IgD-negative memory B cell (primary cell): ENCODE results near the gene MTMR8. TPM values are rescaled to one million over a fixed set of nuclear protein-coding genes. Genes with fewer than 3 reads are reported as not detected.
A peak's percentile ranks its signal among the peaks of the same experiment; 100 is the strongest.

ENCODE experiments used
- H3K27ac Mint-ChIP-seq, 3 donors: one replicate each; pipeline ENCODE4 v1.8.0; 2020 to 2022; ENCODE audit warnings: mild to moderate bottlenecking in 3 of 3, mixed read lengths in 3 of 3, moderate library complexity in 1 of 3
- H3K27me3 Mint-ChIP-seq: one replicate; pipeline ENCODE4 v1.8.0; 2021; ENCODE audit warnings: mixed read lengths
- H3K36me3 Mint-ChIP-seq: one replicate; pipeline ENCODE4 v1.8.0; 2020; ENCODE audit warnings: mild to moderate bottlenecking, mixed read lengths
- H3K4me1 Mint-ChIP-seq, 3 donors: one replicate each; pipeline ENCODE4 v1.8.0; 2020 to 2022; ENCODE audit warnings: mixed read lengths in 3 of 3, mild to moderate bottlenecking in 1 of 3
- H3K4me3 Mint-ChIP-seq, 4 donors: one replicate each; pipeline ENCODE4 v1.8.0; 2020 to 2022; ENCODE audit warnings: mild to moderate bottlenecking in 4 of 4, mixed read lengths in 4 of 4, moderate library complexity in 3 of 4
- H3K9me3 Mint-ChIP-seq, 3 donors: one replicate each; pipeline ENCODE4 v1.8.0; 2020 to 2021; ENCODE audit warnings: mixed read lengths in 3 of 3, mild to moderate bottlenecking in 1 of 3
- polyA plus RNA-seq: library from polyadenylated mRNA; unstranded; fragments of 300-500 nt; fragmentation: Illumina TruSeq; gene quantifications from one replicate; pipeline ENCODE4 v1.2.3, GENCODE V29; 2021

MTMR8 gene
- polyA plus RNA-seq, 1 donor from 2014 or later, result 1.7 TPM

- no peaks in the 10 kb centered on the region for H3K9me3 Mint-ChIP-seq
- H3K36me3 Mint-ChIP-seq, result peaks cover 12% of the 10 kb centered on the region
- no peaks in the 10 kb centered on the region for H3K27me3 Mint-ChIP-seq
- peaks cover 0 to 1% (median under 1%) of the 10 kb centered on the region in 3 donors for H3K4me1 Mint-ChIP-seq
- H3K27ac Mint-ChIP-seq, result no peak overlapping the region
- no peak overlapping the region for H3K4me3 Mint-ChIP-seq
Observed at GRCh38 chrX:64352081-64352480, 43.2 kb downstream of the MTMR8 start.

GRCh38 chrX:64350521-64350920 is 44.7 kb downstream of the MTMR8 start:
- Mint-ChIP-seq H3K4me1 (peaks cover 0 to 1% (median 0%) of the 10 kb centered on the region in 3 donors), H3K9me3 (no peaks in the 10 kb centered on the region), H3K27ac (no peak overlapping the region), H3K36me3 (peaks cover 12% of the 10 kb centered on the region), H3K4me3 (no peak overlapping the region), H3K27me3 (no peaks in the 10 kb centered on the region)

- H3K4me1 Mint-ChIP-seq, result peaks cover 0 to 1% (median 0%) of the 10 kb centered on the region in 3 donors
- no peaks in the 10 kb centered on the region for H3K27me3 Mint-ChIP-seq
- no peak overlapping the region for H3K4me3 Mint-ChIP-seq
- peaks cover 9% of the 10 kb centered on the region for H3K36me3 Mint-ChIP-seq
- no peaks in the 10 kb centered on the region for H3K9me3 Mint-ChIP-seq
- H3K27ac Mint-ChIP-seq, result no peak overlapping the region
Observed at GRCh38 chrX:64350047-64350446, 45.2 kb downstream of the MTMR8 start.

GRCh38 chrX:64342811-64343210 is 52.4 kb downstream of the MTMR8 start:
- Mint-ChIP-seq H3K36me3 (peaks cover 10% of the 10 kb centered on the region), H3K27me3 (no peaks in the 10 kb centered on the region), H3K4me1 (peaks cover 0 to 2% (median 0%) of the 10 kb centered on the region in 3 donors), H3K4me3 (no peak overlapping the region), H3K27ac (no peak overlapping the region), H3K9me3 (no peaks in the 10 kb centered on the region)

- no peaks in the 10 kb centered on the region for H3K27me3 Mint-ChIP-seq
- H3K27ac Mint-ChIP-seq, result no peak overlapping the region
- H3K9me3 Mint-ChIP-seq, result no peaks in the 10 kb centered on the region
- no peak overlapping the region for H3K4me3 Mint-ChIP-seq
- peaks cover 5% of the 10 kb centered on the region for H3K36me3 Mint-ChIP-seq
- peaks cover 0 to 2% (median 0%) of the 10 kb centered on the region in 3 donors for H3K4me1 Mint-ChIP-seq
Observed at GRCh38 chrX:64338296-64338695, 57.0 kb downstream of the MTMR8 start.

GRCh38 chrX:64334467-64334866 is 60.8 kb downstream of the MTMR8 start:
- H3K27me3 Mint-ChIP-seq, result no peaks in the 10 kb centered on the region
- H3K27ac Mint-ChIP-seq, result no peak overlapping the region
- no peaks in the 10 kb centered on the region for H3K9me3 Mint-ChIP-seq
- peaks cover 0 to 2% (median 0%) of the 10 kb centered on the region in 3 donors for H3K4me1 Mint-ChIP-seq
- H3K4me3 Mint-ChIP-seq, result no peak overlapping the region
- no peaks in the 10 kb centered on the region for H3K36me3 Mint-ChIP-seq

- peaks cover under 1 to 3% (median 2%) of the 10 kb centered on the region in 3 donors for H3K9me3 Mint-ChIP-seq
- no peaks in the 10 kb centered on the region for H3K27me3 Mint-ChIP-seq
- H3K4me1 Mint-ChIP-seq, result peaks cover 0 to 2% (median 0%) of the 10 kb centered on the region in 3 donors
- peaks cover 11% of the 10 kb centered on the region for H3K36me3 Mint-ChIP-seq
- H3K27ac Mint-ChIP-seq, result no peak overlapping the region
- H3K4me3 Mint-ChIP-seq, result no peak overlapping the region
Observed at GRCh38 chrX:64330284-64330683, 65.0 kb downstream of the MTMR8 start.

GRCh38 chrX:64321507-64321906 is 73.7 kb downstream of the MTMR8 start:
- H3K27me3 Mint-ChIP-seq, result no peaks in the 10 kb centered on the region
- no peak overlapping the region for H3K4me3 Mint-ChIP-seq
- peaks cover 19% of the 10 kb centered on the region for H3K36me3 Mint-ChIP-seq
- no peaks in the 10 kb centered on the region for H3K4me1 Mint-ChIP-seq
- H3K27ac Mint-ChIP-seq, result no peak overlapping the region
- H3K9me3 Mint-ChIP-seq, result peaks cover 4 to 21% (median 11%) of the 10 kb centered on the region in 3 donors

- Mint-ChIP-seq H3K4me1 (no peaks in the 10 kb centered on the region), H3K36me3 (peaks cover 13% of the 10 kb centered on the region), H3K27ac (no peak overlapping the region), H3K4me3 (no peak overlapping the region), H3K9me3 (peaks cover 3 to 16% (median 7%) of the 10 kb centered on the region in 3 donors), H3K27me3 (peaks cover 1% of the 10 kb centered on the region)
Observed at GRCh38 chrX:64313624-64314023, 81.6 kb downstream of the MTMR8 start.

GRCh38 chrX:64306712-64307111 is 88.5 kb downstream of the MTMR8 start:
- H3K27ac Mint-ChIP-seq, result peak overlapping the region in 1 of 3 donors; percentile 35
- peaks cover 2% of the 10 kb centered on the region for H3K36me3 Mint-ChIP-seq
- H3K9me3 Mint-ChIP-seq, result peaks cover 2 to 10% (median 7%) of the 10 kb centered on the region in 3 donors
- H3K4me1 Mint-ChIP-seq, result no peaks in the 10 kb centered on the region
- H3K27me3 Mint-ChIP-seq, result no peaks in the 10 kb centered on the region
- no peak overlapping the region for H3K4me3 Mint-ChIP-seq

GRCh38 chrX:64291123-64291522 is 104.1 kb downstream of the MTMR8 start:
- H3K4me3 Mint-ChIP-seq, result peak overlapping the region in 1 of 4 donors; percentile 13
- no peaks in the 10 kb centered on the region for H3K36me3 Mint-ChIP-seq
- H3K9me3 Mint-ChIP-seq, result peaks cover 0 to 2% (median 0%) of the 10 kb centered on the region in 3 donors
- no peaks in the 10 kb centered on the region for H3K27me3 Mint-ChIP-seq
- no peaks in the 10 kb centered on the region for H3K4me1 Mint-ChIP-seq
- H3K27ac Mint-ChIP-seq, result no peak overlapping the region

GRCh38 chrX:64265265-64265664 is 130.0 kb downstream of the MTMR8 start:
- Mint-ChIP-seq H3K27me3 (no peaks in the 10 kb centered on the region), H3K27ac (no peak overlapping the region), H3K4me3 (no peak overlapping the region), H3K9me3 (no peaks in the 10 kb centered on the region), H3K4me1 (no peaks in the 10 kb centered on the region), H3K36me3 (peaks cover 2% of the 10 kb centered on the region)

- Mint-ChIP-seq H3K27ac (no peak within 1 kb of the TSS), H3K27me3 (no peaks in the 10 kb centered on the region), H3K9me3 (peaks cover 0 to 3% (median 2%) of the 10 kb centered on the region in 3 donors), H3K36me3 (no peaks in the 10 kb centered on the region), H3K4me3 (no peak within 1 kb of the TSS), H3K4me1 (peaks cover 0 to 2% (median 0%) of the 10 kb centered on the region in 3 donors)
Observed at GRCh38 chrX:64230123-64230970, 164.9 kb downstream of the MTMR8 start, which contains the start of gene ASB12. ASB12 (minus strand) TSS chrX:64230607; CDS start chrX:64225650, 4,957 bp downstream.

GRCh38 chrX:64229154-64229553 is 166.1 kb downstream of the MTMR8 start:
- H3K4me3 Mint-ChIP-seq, result no peak overlapping the region
- peaks cover 0 to 3% (median 2%) of the 10 kb centered on the region in 3 donors for H3K9me3 Mint-ChIP-seq
- H3K4me1 Mint-ChIP-seq, result peaks cover 0 to 2% (median 0%) of the 10 kb centered on the region in 3 donors
- no peaks in the 10 kb centered on the region for H3K36me3 Mint-ChIP-seq
- no peaks in the 10 kb centered on the region for H3K27me3 Mint-ChIP-seq
- H3K27ac Mint-ChIP-seq, result no peak overlapping the region
